Activated naive CD8-positive, alpha-beta T cell treated with anti-CD3 and anti-CD28 coated beads for 36 hours (primary cell): Measurements from ENCODE around the gene STAB2. TPM values are rescaled to one million over a fixed set of nuclear protein-coding genes. Genes with fewer than 3 reads are reported as not detected.
A peak's percentile ranks its signal among the peaks of the same experiment; 100 is the strongest.

Experiments
- DNase-seq: peaks from one replicate; pipeline ENCODE4 v3.0.0; 2021
- H3K27ac Mint-ChIP-seq: one replicate; pipeline ENCODE4 v1.8.0; 2022; ENCODE audit warnings: mild to moderate bottlenecking, moderate library complexity, mixed read lengths
- H3K27me3 Mint-ChIP-seq: one replicate; pipeline ENCODE4 v1.8.0; 2022; ENCODE audit warnings: mild to moderate bottlenecking, mixed read lengths
- H3K36me3 Mint-ChIP-seq: one replicate; pipeline ENCODE4 v1.8.0; 2021; ENCODE audit warnings: mild to moderate bottlenecking, mixed read lengths
- H3K4me1 Mint-ChIP-seq: one replicate; pipeline ENCODE4 v1.8.0; 2021; ENCODE audit warnings: mixed read lengths
- H3K4me3 Mint-ChIP-seq: one replicate; pipeline ENCODE4 v1.8.0; 2022; ENCODE audit warnings: mild to moderate bottlenecking, moderate library complexity, mixed read lengths
- H3K9me3 Mint-ChIP-seq: one replicate; pipeline ENCODE4 v1.8.0; 2022; ENCODE audit warnings: mixed read lengths
- total RNA-seq, 2 experiments: library from RNA; stranded (reverse); gene quantifications; one replicate each; pipeline ENCODE4 v1.2.3, GENCODE V29; 2021

Gene STAB2
- total RNA-seq, 2 experiments from 2014 or later: not detected

- no peaks in the 10 kb centered on the region for H3K27me3 Mint-ChIP-seq
- no peaks in the 10 kb centered on the region for H3K4me1 Mint-ChIP-seq
- DNase-seq: no peak
- peaks cover 35% of the 10 kb centered on the region for H3K36me3 Mint-ChIP-seq
- H3K9me3 Mint-ChIP-seq: no peaks in the 10 kb centered on the region
- H3K4me3 Mint-ChIP-seq: no peak overlapping the region
- H3K27ac Mint-ChIP-seq: no peak overlapping the region
These were observed 192.5 kb downstream of the STAB2 start for GRCh38 chr12:103779410-103780092.

GRCh38 chr12:103780093-103780440 is 193.0 kb downstream of the STAB2 start:
- peaks cover 35% of the 10 kb centered on the region for H3K36me3 Mint-ChIP-seq
- no peak overlapping the region for H3K27ac Mint-ChIP-seq

GRCh38 chr12:103780992-103781391 is 193.9 kb downstream of the STAB2 start:
- Mint-ChIP-seq H3K9me3 (no peaks in the 10 kb centered on the region), H3K4me1 (no peaks in the 10 kb centered on the region), H3K36me3 (peaks cover 32% of the 10 kb centered on the region), H3K27me3 (no peaks in the 10 kb centered on the region), H3K27ac (no peak overlapping the region), H3K4me3 (no peak overlapping the region)
- no peak for DNase-seq

More at GRCh38 chr12:103780093-103780440, 193.0 kb downstream of the STAB2 start:
- no peaks in the 10 kb centered on the region for H3K27me3 Mint-ChIP-seq
- H3K9me3 Mint-ChIP-seq: no peaks in the 10 kb centered on the region
- no peak overlapping the region for H3K4me3 Mint-ChIP-seq
- H3K4me1 Mint-ChIP-seq: no peaks in the 10 kb centered on the region
- DNase-seq: no peak

GRCh38 chr12:103782399-103782798 is 195.3 kb downstream of the STAB2 start:
- H3K4me3 Mint-ChIP-seq: no peak overlapping the region
- H3K9me3 Mint-ChIP-seq: no peaks in the 10 kb centered on the region
- H3K4me1 Mint-ChIP-seq: no peaks in the 10 kb centered on the region
- peaks cover 24% of the 10 kb centered on the region for H3K36me3 Mint-ChIP-seq
- H3K27me3 Mint-ChIP-seq: no peaks in the 10 kb centered on the region
- H3K27ac Mint-ChIP-seq: no peak overlapping the region
- DNase-seq: no peak

GRCh38 chr12:103783744-103784664 is 196.9 kb downstream of the STAB2 start:
- H3K9me3 Mint-ChIP-seq: no peaks in the 10 kb centered on the region
- no peaks in the 10 kb centered on the region for H3K4me1 Mint-ChIP-seq
- DNase-seq: no peak
- no peaks in the 10 kb centered on the region for H3K27me3 Mint-ChIP-seq
- H3K27ac Mint-ChIP-seq: no peak overlapping the region
- peaks cover 14% of the 10 kb centered on the region for H3K36me3 Mint-ChIP-seq
- H3K4me3 Mint-ChIP-seq: no peak overlapping the region

GRCh38 chr12:103785243-103786031 is 198.4 kb downstream of the STAB2 start:
- no peak for DNase-seq

GRCh38 chr12:103786201-103786600 is 199.1 kb downstream of the STAB2 start:
- no peak for DNase-seq
- H3K9me3 Mint-ChIP-seq: no peaks in the 10 kb centered on the region
- peaks cover 8% of the 10 kb centered on the region for H3K36me3 Mint-ChIP-seq
- no peaks in the 10 kb centered on the region for H3K27me3 Mint-ChIP-seq
- H3K4me1 Mint-ChIP-seq: no peaks in the 10 kb centered on the region
- peak overlapping the region; percentile 1 for H3K27ac Mint-ChIP-seq
- H3K4me3 Mint-ChIP-seq: no peak overlapping the region

More at GRCh38 chr12:103785243-103786031, 198.4 kb downstream of the STAB2 start:
- Mint-ChIP-seq H3K36me3 (peaks cover 8% of the 10 kb centered on the region), H3K27ac (peak overlapping the region; percentile 1), H3K4me1 (no peaks in the 10 kb centered on the region), H3K9me3 (no peaks in the 10 kb centered on the region), H3K27me3 (no peaks in the 10 kb centered on the region), H3K4me3 (no peak overlapping the region)

- Mint-ChIP-seq H3K9me3 (no peaks in the 10 kb centered on the region), H3K4me3 (no peak overlapping the region), H3K27me3 (no peaks in the 10 kb centered on the region), H3K36me3 (peaks cover 8% of the 10 kb centered on the region), H3K4me1 (no peaks in the 10 kb centered on the region), H3K27ac (no peak overlapping the region)
- no peak for DNase-seq
These were observed 204.4 kb downstream of the STAB2 start for GRCh38 chr12:103791350-103791920.

GRCh38 chr12:103793046-103793445 is 206.0 kb downstream of the STAB2 start:
- H3K4me1 Mint-ChIP-seq: no peaks in the 10 kb centered on the region
- no peak overlapping the region for H3K4me3 Mint-ChIP-seq
- H3K27me3 Mint-ChIP-seq: no peaks in the 10 kb centered on the region
- no peak for DNase-seq
- H3K9me3 Mint-ChIP-seq: no peaks in the 10 kb centered on the region
- H3K27ac Mint-ChIP-seq: no peak overlapping the region
- H3K36me3 Mint-ChIP-seq: peaks cover 14% of the 10 kb centered on the region

GRCh38 chr12:103793512-103794045 is 206.5 kb downstream of the STAB2 start:
- no peaks in the 10 kb centered on the region for H3K9me3 Mint-ChIP-seq
- no peaks in the 10 kb centered on the region for H3K27me3 Mint-ChIP-seq
- H3K27ac Mint-ChIP-seq: no peak overlapping the region
- peaks cover 3% of the 10 kb centered on the region for H3K4me1 Mint-ChIP-seq
- H3K36me3 Mint-ChIP-seq: peaks cover 17% of the 10 kb centered on the region
- no peak overlapping the region for H3K4me3 Mint-ChIP-seq
- no peak for DNase-seq

- no peaks in the 10 kb centered on the region for H3K9me3 Mint-ChIP-seq
- peaks cover 3% of the 10 kb centered on the region for H3K4me1 Mint-ChIP-seq
- no peak overlapping the region for H3K27ac Mint-ChIP-seq
- no peak overlapping the region for H3K4me3 Mint-ChIP-seq
- no peak for DNase-seq
- peaks cover 20% of the 10 kb centered on the region for H3K36me3 Mint-ChIP-seq
- no peaks in the 10 kb centered on the region for H3K27me3 Mint-ChIP-seq
These were observed 207.5 kb downstream of the STAB2 start for GRCh38 chr12:103794309-103795213.

- Mint-ChIP-seq H3K27ac (peak overlapping the region; percentile 66), H3K4me3 (no peak overlapping the region), H3K4me1 (peaks cover 3% of the 10 kb centered on the region), H3K27me3 (no peaks in the 10 kb centered on the region), H3K9me3 (no peaks in the 10 kb centered on the region), H3K36me3 (peaks cover 35% of the 10 kb centered on the region)
- no peak for DNase-seq
These were observed 211.5 kb downstream of the STAB2 start for GRCh38 chr12:103798586-103798985.

GRCh38 chr12:103799504-103799856 is 212.4 kb downstream of the STAB2 start:
- Mint-ChIP-seq H3K9me3 (no peaks in the 10 kb centered on the region), H3K4me3 (no peak overlapping the region)

More at GRCh38 chr12:103799504-103799856, 212.4 kb downstream of the STAB2 start:
- Mint-ChIP-seq H3K36me3 (peaks cover 39% of the 10 kb centered on the region), H3K27ac (no peak overlapping the region), H3K27me3 (no peaks in the 10 kb centered on the region), H3K4me1 (peaks cover 3% of the 10 kb centered on the region)
- DNase-seq: no peak
